Adrenal gland (tissue), 12 donors: Measurements from ENCODE around the gene TMEM52. TPM values are rescaled to one million over a fixed set of nuclear protein-coding genes. Genes with fewer than 3 reads are reported as not detected.

Source experiments
- DNase-seq, 7 donors: peaks; one replicate each; pipeline ENCODE4 v3.0.0-alpha.2; 2019 to 2020
- H3K27ac ChIP-seq, 5 donors: fragments of 200-600 bp; sonication (generic) in 4 of 5; 1 replicate in 3 of 5; 2 replicates in 2 of 5; pipeline versions ENCODE4 v1.5.1 to v1.8.0; 2016 to 2020; ENCODE audit warnings: mild to moderate bottlenecking in 1 of 5
- H3K27me3 ChIP-seq: fragments of 200-600 bp; 2 replicates; pipeline ENCODE4 v1.8.0; 2021
- H3K36me3 ChIP-seq, 2 donors: fragments of 200-600 bp; replicated peaks in 1 of 2; 1 replicate in 1 of 2; 2 replicates in 1 of 2; pipeline versions ENCODE4 v1.5.1 to v1.8.0; 2018 to 2022
- H3K4me1 ChIP-seq, 2 donors: fragments of 200-600 bp; replicated peaks in 1 of 2; 1 replicate in 1 of 2; 2 replicates in 1 of 2; pipeline versions ENCODE4 v1.5.1 to v1.8.0; 2018 to 2021
- H3K4me3 ChIP-seq, 4 donors: fragments of 200-600 bp; sonication (generic) in 3 of 4; one replicate each; pipeline ENCODE4 v1.5.1; 2016 to 2018
- H3K9me3 ChIP-seq, 3 donors: fragments of 200-600 bp; sonication (generic) in 1 of 3; replicated peaks in 1 of 3; 1 replicate in 2 of 3; 2 replicates in 1 of 3; pipeline versions ENCODE4 v1.5.1 to v1.8.0; 2016 to 2021
- CTCF ChIP-seq, 6 experiments: fragments of 450-650 bp in 4 of 6; fragments of 200-600 bp in 2 of 6; sonication (generic) in 1 of 6; IDR thresholded peaks; 1 replicate in 5 of 6; 2 replicates in 1 of 6; pipeline versions ENCODE4 v1.5.1 to v1.8.0; 2016 to 2021; ENCODE audit warnings: antibody characterized with exemption in 6 of 6, mild to moderate bottlenecking in 2 of 6, moderate library complexity in 1 of 6
- POLR2A ChIP-seq, 2 donors: fragments of 450-650 bp; IDR thresholded peaks; one replicate each; pipeline ENCODE4 v1.6.1; 2017; ENCODE audit warnings: antibody characterized with exemption in 2 of 2, mild to moderate bottlenecking in 2 of 2, moderate library complexity in 1 of 2
- WGBS, 4 donors: extraction: QIAGEN DNeasy Blood & Tissue Kit in 2 of 4; methylation state at CpG; one replicate each; pipeline versions ENCODE4 v1.1.5 to v1.1.7; 2013 to 2017; 5-methylcytosine and 5-hydroxymethylcytosine counted together
- intact Hi-C, 2 donors: fragments of 100-400 bp; cut with DNase I; formaldehyde crosslinking; loops; one replicate each; pipeline versions ENCODE4 v1.14.1 to v1.15.0; 2022 to 2023
- polyA plus RNA-seq, 3 donors: library from polyadenylated mRNA; stranded (reverse); fragments of 200-250 nt in 2 of 3; fragments of 350-450 nt in 1 of 3; fragmentation: Illumina TruSeq in 1 of 3; extraction: RNeasy Lipid Tissue Mini Kit (QIAGEN cat#74804) in 1 of 3; gene quantifications; one replicate each; pipeline ENCODE4 v1.2.3, GENCODE V29; 2013 to 2014
- total RNA-seq, 9 donors: library from RNA; depleted of rRNA in 4 of 9; stranded (reverse); fragments of >200 nt in 4 of 9; fragments of 120-200 nt in 1 of 9; fragmentation: NEBNext Ultra II Directional in 1 of 9; extraction: Animal tissue kit (Norgen Biotek cat#: 25700) in 1 of 9; gene quantifications; one replicate each; pipeline versions ENCODE4 v1.1.0 to v1.2.4, GENCODE V29; 2013 to 2023
- donor health status: healthy with polysubstance abuse.
- donor health status: Bipolar disorder and iron deficiency.
- donor health status: DM: yes; HTN: yes; CAD: no.
- donor health status: DM: no; HTN: no; CAD: no.
- donor health status: DM: no; HTN: no; CAD: no.
- donor health status: DM: yes; HTN: yes; CAD: no.

The TMEM52 gene
- total and polyA plus RNA-seq, 12 donors = 7.0 to 95.4 (median 61.7) TPM

DNA sequence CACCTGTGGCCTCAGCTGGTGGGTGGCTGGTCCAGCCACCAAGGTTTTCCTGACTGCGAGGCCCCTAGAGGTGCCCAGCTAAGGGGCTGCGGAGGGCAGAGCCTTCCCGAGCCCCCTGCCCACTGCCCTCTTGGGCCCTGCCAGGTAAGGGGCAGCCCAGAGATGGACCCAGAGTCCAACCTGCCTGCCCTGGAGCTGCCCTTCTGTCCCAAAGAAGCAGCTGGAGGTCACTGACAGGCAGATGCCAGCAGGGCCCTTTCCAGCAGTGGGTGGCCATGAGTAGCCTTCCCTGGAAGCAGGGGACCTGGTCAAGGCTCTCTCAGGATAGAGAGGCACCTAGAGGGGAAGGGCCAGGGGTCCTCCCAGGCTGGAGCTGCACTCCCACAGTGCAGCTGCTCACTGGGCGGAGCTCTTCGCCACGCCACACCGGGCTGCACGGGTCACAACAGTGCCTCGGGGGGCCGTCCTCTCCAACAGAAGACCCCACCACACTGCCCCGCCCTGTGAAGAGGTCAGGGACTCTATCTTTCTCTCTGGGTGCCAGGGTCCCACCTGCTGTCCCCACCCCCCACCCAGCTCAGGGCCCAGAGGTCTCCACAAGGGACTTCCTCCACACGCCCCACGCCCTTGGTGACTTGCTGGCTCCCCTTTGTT lies 17.3 kb downstream of the TMEM52 start:
- 78 to 98% (median 87%) methylated on average over 5 to 13 of the region's 13 CpGs for WGBS, 4 donors
- H3K4me3 ChIP-seq = no peak overlapping the region
- no peak for TF ChIP-seq POLR2A (IDR thresholded peaks at IDR 0.05)
- no peak for TF ChIP-seq CTCF (IDR thresholded peaks at IDR 0.05)
- intact Hi-C loops = loop anchor here in 1 of 2 donors (10.0 kb wide), 1 partner anchor 117 kb away; no protein-coding TSS in a partner anchor
- no peaks in the 10 kb centered on the region for H3K27me3 ChIP-seq
- H3K4me1 ChIP-seq = no peaks in the 10 kb centered on the region
- H3K36me3 ChIP-seq = no peaks in the 10 kb centered on the region
- H3K27ac ChIP-seq = no peak overlapping the region
- peak in 1 of 7 donors; percentile 18 for DNase-seq
- no peaks in the 10 kb centered on the region for H3K9me3 ChIP-seq

DNA sequence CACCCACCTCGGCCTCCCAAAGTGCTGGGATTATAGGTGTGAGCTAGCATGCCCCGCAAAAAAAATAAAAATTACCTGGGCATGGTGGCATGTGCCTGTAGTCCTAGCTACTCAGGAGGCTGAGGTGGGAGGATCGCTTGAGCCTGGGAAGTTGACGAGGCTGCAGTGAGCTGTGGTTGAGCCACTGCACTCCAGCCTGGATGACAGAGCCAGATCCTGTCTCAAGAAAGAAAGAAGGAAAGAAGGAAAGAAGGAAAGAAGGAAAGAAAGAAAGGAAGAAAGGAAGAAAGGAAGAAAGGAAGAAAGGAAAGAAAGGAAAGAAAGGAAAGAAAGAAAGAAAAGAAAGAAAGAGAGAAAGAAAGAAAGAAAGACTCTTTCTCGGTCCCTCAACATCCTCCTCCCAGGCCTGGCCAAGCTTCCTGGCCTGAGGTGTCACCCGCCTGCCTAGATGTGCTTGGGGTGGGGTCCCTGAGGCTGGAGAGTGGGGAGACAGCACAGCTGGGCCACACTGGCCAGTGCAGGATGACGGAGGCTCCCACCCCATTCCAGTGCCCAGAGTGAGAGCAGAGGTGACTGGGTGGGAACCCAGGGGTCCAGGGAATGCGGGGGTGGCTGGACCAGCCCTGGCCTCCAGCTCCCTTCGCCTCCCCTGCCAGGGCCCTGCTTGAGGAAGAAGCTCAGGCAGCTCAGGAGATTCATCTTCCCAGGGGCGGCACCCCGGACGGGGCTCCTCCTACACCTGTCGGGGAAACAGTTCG lies 18.0 kb downstream of the TMEM52 start:
- TF ChIP-seq POLR2A (IDR thresholded peaks at IDR 0.05) (no peak), CTCF (IDR thresholded peaks at IDR 0.05) (no peak)
- WGBS, 4 donors = 78 to 92% (median 81%) methylated on average over 7 to 14 of the region's 14 CpGs
- no peaks in the 10 kb centered on the region for H3K4me1 ChIP-seq
- H3K9me3 ChIP-seq = no peaks in the 10 kb centered on the region
- no peak for DNase-seq
- no peak overlapping the region for H3K4me3 ChIP-seq
- no peaks in the 10 kb centered on the region for H3K27me3 ChIP-seq
- H3K27ac ChIP-seq = no peak overlapping the region
- H3K36me3 ChIP-seq = no peaks in the 10 kb centered on the region
- intact Hi-C loops = loop anchor here in 1 of 2 donors (10.0 kb wide), 1 partner anchor 116 kb away; no protein-coding TSS in a partner anchor

- no peak for DNase-seq
- 74 to 93% (median 88%) methylated on average over 9 of the region's 9 CpGs for WGBS, 4 donors
- Histone ChIP-seq H3K27me3 (no peaks in the 10 kb centered on the region), H3K9me3 (no peaks in the 10 kb centered on the region), H3K36me3 (no peaks in the 10 kb centered on the region), H3K4me1 (peaks cover 7 to 10% of the 10 kb centered on the region in 2 donors), H3K4me3 (no peak overlapping the region), H3K27ac (no peak overlapping the region)
- TF ChIP-seq CTCF (IDR thresholded peaks at IDR 0.05) = no peak
- no peak for TF ChIP-seq POLR2A (IDR thresholded peaks at IDR 0.05)
- intact Hi-C loops = loop anchor here in 1 of 2 donors (10.0 kb wide), 1 partner anchor 115 kb away; no protein-coding TSS in a partner anchor
Measured at GRCh38 chr1:1899967-1900327, 19.1 kb downstream of the TMEM52 start.

GRCh38 chr1:1899266-1899966 lies 19.7 kb downstream of the TMEM52 start:
- no peak overlapping the region for H3K4me3 ChIP-seq
- H3K4me1 ChIP-seq = peaks cover 12 to 16% of the 10 kb centered on the region in 2 donors
- H3K27ac ChIP-seq = no peak overlapping the region
- no peaks in the 10 kb centered on the region for H3K27me3 ChIP-seq
- no peaks in the 10 kb centered on the region for H3K9me3 ChIP-seq
- no peaks in the 10 kb centered on the region for H3K36me3 ChIP-seq
- intact Hi-C loops = no loop called here
- TF ChIP-seq POLR2A (IDR thresholded peaks at IDR 0.05) = no peak
- TF ChIP-seq CTCF (IDR thresholded peaks at IDR 0.05) = peak in 1 of 6 experiments; percentile 20
- DNase-seq = peak in 1 of 7 donors; percentile 15
- WGBS, 4 donors = 43 to 56% (median 48%) methylated on average over 5 to 16 of the region's 16 CpGs
